ENCODE measurements around the gene ZFYVE9. TPM values are rescaled to one million over a fixed set of nuclear protein-coding genes. Genes with fewer than 3 reads are reported as not detected.
"Not testable (repeated sequence)": the region's sequence is repeated elsewhere in the genome, so short reads cannot be mapped to it uniquely, and the experiment has no call there.

Gene ZFYVE9
- total RNA-seq, 1 experiment from 2014 or later = 19.6 TPM

DNA sequence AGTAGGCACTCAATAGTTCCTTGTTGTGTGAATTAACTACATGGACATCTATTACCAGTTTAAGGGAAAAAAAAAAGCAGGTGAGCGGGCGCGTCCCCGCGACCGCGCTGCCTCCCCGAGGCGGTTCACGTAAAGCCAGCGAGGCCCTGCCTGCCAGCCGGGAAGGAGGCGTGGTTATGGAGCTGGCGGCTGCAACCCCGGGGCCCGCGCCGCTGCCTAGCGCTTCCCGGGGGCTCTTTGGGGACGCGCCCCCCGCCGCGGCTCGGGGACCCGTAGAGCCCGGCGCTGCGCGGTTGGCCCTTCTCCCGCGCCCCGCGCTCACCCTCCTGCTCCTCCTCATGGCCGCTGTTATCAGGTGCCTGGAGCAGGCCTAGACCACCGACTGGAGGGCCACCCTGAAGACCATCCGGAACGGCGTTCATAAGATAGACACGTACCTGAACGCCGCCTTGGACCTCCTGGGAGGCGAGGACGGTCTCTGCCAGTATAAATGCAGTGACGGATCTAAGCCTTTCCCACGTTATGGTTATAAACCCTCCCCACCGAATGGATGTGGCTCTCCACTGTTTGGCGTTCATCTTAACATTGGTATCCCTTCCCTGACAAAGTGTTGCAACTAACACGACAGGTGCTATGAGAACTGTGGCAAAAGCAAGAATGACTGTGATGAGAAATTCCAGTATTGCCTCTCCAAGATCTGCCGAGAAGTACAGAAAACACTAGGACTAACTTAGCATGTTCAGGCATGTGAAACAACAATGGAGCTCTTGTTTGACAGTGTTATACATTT, 226.7 kb downstream of the ZFYVE9 start:
- Mint-ChIP-seq H3K27ac (peak overlapping the region; percentile 10; the same call in 1 of the 2 replicates), H3K4me1 (peaks cover 25% of the 10 kb centered on the region), H3K27me3 (ENCODE audit: low read depth) (no peaks in the 10 kb centered on the region; the same call in 1 of the 2 replicates), H3K4me3 (peak overlapping the region; percentile 73), H3K36me3 (peaks cover 20% of the 10 kb centered on the region), H3K9me3 (no peaks in the 10 kb centered on the region)
- ChIA-PET POLR2A (no interaction called here), CTCF (interaction anchor here (0.5 to 1.4 kb wide), 5 partner anchors 18 to 226 kb away, joined by 3 to 9 read pairs (median 4); no protein-coding TSS in a partner anchor)
- DNase-seq (ENCODE audit: low spot score) = peak; percentile 73
- TF ChIP-seq NR3C1 (CRISPR knock-in tag; conservative IDR thresholded peaks at IDR 0.05; ENCODE audit: low read depth) = no peak
- TF ChIP-seq MAX (CRISPR knock-in tag; IDR thresholded peaks at IDR 0.05) = peak; percentile 38; the same call in 1 of the 2 replicates
- TF ChIP-seq GABPB1 (CRISPR knock-in tag; IDR thresholded peaks at IDR 0.05) = peak; percentile 22; the same call in 1 of the 2 replicates
- TF ChIP-seq NR1H2 (CRISPR knock-in tag; IDR thresholded peaks at IDR 0.05) = no peak
- peak; percentile 51; the same call in 1 of the 2 replicates for TF ChIP-seq ZNF423 (CRISPR knock-in tag; IDR thresholded peaks at IDR 0.05)
- TF ChIP-seq PREB (CRISPR knock-in tag; IDR thresholded peaks at IDR 0.05; ENCODE audit: borderline replicate concordance) = no peak
- TF ChIP-seq ERG (CRISPR knock-in tag; IDR thresholded peaks at IDR 0.05) = 0 out of 2 replicates have a peak, but pooled peaks have one; percentile 15
- ATAC-seq = peak; percentile 9

DNA sequence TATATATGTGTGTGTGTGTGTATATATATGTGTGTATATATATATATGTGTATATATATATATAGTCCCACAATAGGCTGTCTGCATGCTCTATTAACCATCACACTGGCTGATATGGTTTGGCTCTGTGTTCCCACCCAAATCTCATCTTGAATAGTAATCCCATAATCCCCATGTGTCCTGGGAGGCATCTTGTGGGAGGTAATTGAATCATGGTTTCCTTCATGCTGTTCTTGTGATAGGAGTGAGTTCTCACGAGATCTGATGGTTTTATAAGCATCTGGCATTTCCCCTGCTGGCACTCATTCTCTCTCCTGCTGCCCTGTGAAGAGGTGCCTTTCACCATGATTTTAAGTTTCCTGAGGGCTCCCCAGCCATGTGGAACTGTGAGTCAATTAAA, 228.0 kb downstream of the ZFYVE9 start:
- H3K36me3 Mint-ChIP-seq = peaks cover 27% of the 10 kb centered on the region
- H3K27me3 Mint-ChIP-seq (ENCODE audit: low read depth); CTCF ChIA-PET; H3K4me3 Mint-ChIP-seq; ATAC-seq; H3K27ac Mint-ChIP-seq; H3K9me3 Mint-ChIP-seq; DNase-seq (ENCODE audit: low spot score); POLR2A ChIA-PET: not testable (repeated sequence)
- H3K4me1 Mint-ChIP-seq = peaks cover 20% of the 10 kb centered on the region

DNA sequence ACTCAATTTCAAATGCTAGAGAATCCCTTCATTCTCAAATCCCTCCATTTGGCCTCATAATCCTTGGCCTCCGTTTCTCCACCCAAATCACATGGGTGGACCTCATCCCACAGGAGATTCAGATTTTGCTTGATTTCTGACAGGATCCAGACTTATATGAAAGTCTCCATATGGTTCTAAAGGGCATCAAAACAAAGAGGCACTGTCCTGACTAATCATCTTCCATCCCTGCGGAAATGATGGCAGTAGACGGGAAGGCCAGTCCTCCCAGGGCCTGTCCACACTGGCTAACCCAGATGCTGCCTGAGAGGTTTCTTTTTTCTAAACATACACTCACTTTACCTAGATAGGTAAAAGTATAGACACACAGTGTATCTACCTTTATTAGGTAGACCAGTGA, 243.5 kb downstream of the ZFYVE9 start:
- ATAC-seq = no peak
- TF ChIP-seq ELF4 (CRISPR knock-in tag; IDR thresholded peaks at IDR 0.05; ENCODE audit: low read depth) = no peak
- TF ChIP-seq, protein P1, sequence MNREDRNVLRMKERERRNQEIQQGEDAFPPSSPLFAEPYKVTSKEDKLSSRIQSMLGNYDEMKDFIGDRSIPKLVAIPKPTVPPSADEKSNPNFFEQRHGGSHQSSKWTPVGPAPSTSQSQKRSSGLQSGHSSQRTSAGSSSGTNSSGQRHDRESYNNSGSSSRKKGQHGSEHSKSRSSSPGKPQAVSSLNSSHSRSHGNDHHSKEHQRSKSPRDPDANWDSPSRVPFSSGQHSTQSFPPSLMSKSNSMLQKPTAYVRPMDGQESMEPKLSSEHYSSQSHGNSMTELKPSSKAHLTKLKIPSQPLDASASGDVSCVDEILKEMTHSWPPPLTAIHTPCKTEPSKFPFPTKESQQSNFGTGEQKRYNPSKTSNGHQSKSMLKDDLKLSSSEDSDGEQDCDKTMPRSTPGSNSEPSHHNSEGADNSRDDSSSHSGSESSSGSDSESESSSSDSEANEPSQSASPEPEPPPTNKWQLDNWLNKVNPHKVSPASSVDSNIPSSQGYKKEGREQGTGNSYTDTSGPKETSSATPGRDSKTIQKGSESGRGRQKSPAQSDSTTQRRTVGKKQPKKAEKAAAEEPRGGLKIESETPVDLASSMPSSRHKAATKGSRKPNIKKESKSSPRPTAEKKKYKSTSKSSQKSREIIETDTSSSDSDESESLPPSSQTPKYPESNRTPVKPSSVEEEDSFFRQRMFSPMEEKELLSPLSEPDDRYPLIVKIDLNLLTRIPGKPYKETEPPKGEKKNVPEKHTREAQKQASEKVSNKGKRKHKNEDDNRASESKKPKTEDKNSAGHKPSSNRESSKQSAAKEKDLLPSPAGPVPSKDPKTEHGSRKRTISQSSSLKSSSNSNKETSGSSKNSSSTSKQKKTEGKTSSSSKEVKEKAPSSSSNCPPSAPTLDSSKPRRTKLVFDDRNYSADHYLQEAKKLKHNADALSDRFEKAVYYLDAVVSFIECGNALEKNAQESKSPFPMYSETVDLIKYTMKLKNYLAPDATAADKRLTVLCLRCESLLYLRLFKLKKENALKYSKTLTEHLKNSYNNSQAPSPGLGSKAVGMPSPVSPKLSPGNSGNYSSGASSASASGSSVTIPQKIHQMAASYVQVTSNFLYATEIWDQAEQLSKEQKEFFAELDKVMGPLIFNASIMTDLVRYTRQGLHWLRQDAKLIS (CRISPR knock-in tag; IDR thresholded peaks at IDR 0.05; ENCODE audit: borderline replicate concordance) = no peak
- no peak for TF ChIP-seq TP53 (CRISPR knock-in tag; IDR thresholded peaks at IDR 0.05)
- TF ChIP-seq ZNF512 (CRISPR knock-in tag; IDR thresholded peaks at IDR 0.05; ENCODE audit: borderline replicate concordance) = no peak
- TF ChIP-seq ESRRA (CRISPR knock-in tag; IDR thresholded peaks at IDR 0.05; ENCODE audit: borderline replicate concordance) = no peak
- no peak for TF ChIP-seq ZBTB21 (CRISPR knock-in tag; IDR thresholded peaks at IDR 0.05; ENCODE audit: borderline replicate concordance)
- no peak for TF ChIP-seq NR2C2 (CRISPR knock-in tag; IDR thresholded peaks at IDR 0.05)
- no peak for TF ChIP-seq SMAD4 (CRISPR knock-in tag; IDR thresholded peaks at IDR 0.05)
- TF ChIP-seq, protein P2, sequence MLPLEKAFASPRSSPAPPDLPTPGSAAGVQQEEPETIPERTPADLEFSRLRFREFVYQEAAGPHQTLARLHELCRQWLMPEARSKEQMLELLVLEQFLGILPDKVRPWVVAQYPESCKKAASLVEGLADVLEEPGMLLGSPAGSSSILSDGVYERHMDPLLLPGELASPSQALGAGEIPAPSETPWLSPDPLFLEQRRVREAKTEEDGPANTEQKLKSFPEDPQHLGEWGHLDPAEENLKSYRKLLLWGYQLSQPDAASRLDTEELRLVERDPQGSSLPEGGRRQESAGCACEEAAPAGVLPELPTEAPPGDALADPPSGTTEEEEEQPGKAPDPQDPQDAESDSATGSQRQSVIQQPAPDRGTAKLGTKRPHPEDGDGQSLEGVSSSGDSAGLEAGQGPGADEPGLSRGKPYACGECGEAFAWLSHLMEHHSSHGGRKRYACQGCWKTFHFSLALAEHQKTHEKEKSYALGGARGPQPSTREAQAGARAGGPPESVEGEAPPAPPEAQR (CRISPR knock-in tag; IDR thresholded peaks at IDR 0.05) = no peak
- no peak for TF ChIP-seq HMGXB4 (CRISPR knock-in tag; IDR thresholded peaks at IDR 0.05)

More for the DNA sequence above, 243.5 kb downstream of the ZFYVE9 start:
- no peak overlapping the region for H3K27ac Mint-ChIP-seq
- peaks cover 86% of the 10 kb centered on the region for H3K36me3 Mint-ChIP-seq
- H3K4me3 Mint-ChIP-seq = no peak overlapping the region
- DNase-seq (ENCODE audit: low spot score) = no peak
- no peaks in the 10 kb centered on the region for H3K4me1 Mint-ChIP-seq
- POLR2A ChIA-PET = no interaction called here
- no peaks in the 10 kb centered on the region for H3K27me3 Mint-ChIP-seq (ENCODE audit: low read depth)
- CTCF ChIA-PET = no interaction called here
- no peaks in the 10 kb centered on the region for H3K9me3 Mint-ChIP-seq

Data from WTC11 (cell line).